ENCODE results near the gene EML6. TPM values are rescaled to one million over a fixed set of nuclear protein-coding genes. Genes with fewer than 3 reads are reported as not detected.

EML6 gene
- total and polyA plus RNA-seq, 2 of the 8 experiments (the other 6 are each of a cell fraction or from before 2014, with no cell fraction given): 1.2 to 1.6 TPM

- no peak overlapping the region for H2BK5ac ChIP-seq (ENCODE audit: low read depth, low read length)
- no peak overlapping the region for H3K23ac ChIP-seq (ENCODE audit: insufficient read length)
- H4K8ac ChIP-seq (ENCODE audit: extremely low read depth, insufficient read depth, low read length): no peak overlapping the region
- H3K4me2 ChIP-seq (ENCODE audit: insufficient read depth in 1 of 2, low read depth in 2 of 2, low read length in 2 of 2): no peak overlapping the region
- H2BK20ac ChIP-seq (ENCODE audit: low read length): no peak overlapping the region
- H3K27ac ChIP-seq (ENCODE audit: low read depth, low read length): no peak overlapping the region
- H4K91ac ChIP-seq (replicated peaks; ENCODE audit: insufficient read length, low read length): no peak overlapping the region
- H3K79me1 ChIP-seq (ENCODE audit: low read depth, low read length): no peaks in the 10 kb centered on the region
- no peak overlapping the region for H3K18ac ChIP-seq (ENCODE audit: extremely low read depth, low read length)
- peaks cover 0 to 8% (median under 1%) of the 10 kb centered on the region in 4 experiments; a peak in 4 of 7 replicates for H3K4me1 ChIP-seq (replicated peaks in 1 of 4; ENCODE audit: control insufficient read depth in 3 of 4, insufficient read depth in 4 of 4, low read length in 3 of 4)
- WGBS, 2 experiments (ENCODE audit: extremely low coverage in 1 of 2, insufficient coverage in 1 of 2, insufficient read length in 1 of 2, insufficient replicate concordance in 2 of 2, low coverage in 1 of 2, low lambda C conversion rate in 2 of 2, missing lambda C conversion rate in 1 of 2): 92% methylated on average over 6 of the region's 6 CpGs; no CpG with 5 or more reads in 1 of the 2 experiments
- no peak overlapping the region for H2BK15ac ChIP-seq (ENCODE audit: low read length)
- peaks cover 8% of the 10 kb centered on the region; the same call in 1 of the 2 replicates for H3K23me2 ChIP-seq (ENCODE audit: low read depth, low read length)
- FAIRE-seq (no peak), DNase-seq (ENCODE audit: low read depth in 1 of 2, low spot score in 2 of 2) (no peak)
- no peaks in the 10 kb centered on the region for H3K36me3 ChIP-seq (ENCODE audit: control insufficient read depth in 2 of 4, insufficient read depth in 4 of 4, low read length in 3 of 4)
- no peak overlapping the region for H2AFZ ChIP-seq (ENCODE audit: low read length)
- H4K5ac ChIP-seq (ENCODE audit: insufficient read length, low read depth, low read length): no peak overlapping the region
- no peaks in the 10 kb centered on the region for H3K9me3 ChIP-seq (ENCODE audit: insufficient read depth in 2 of 2, low read depth in 1 of 2, low read length in 1 of 2)
- H2BK12ac ChIP-seq (ENCODE audit: low read depth, low read length): no peak overlapping the region
- no peak overlapping the region for H2BK120ac ChIP-seq (replicated peaks; ENCODE audit: low read depth, low read length)
- no peaks in the 10 kb centered on the region for H3K79me2 ChIP-seq (ENCODE audit: control insufficient read depth in 1 of 2, insufficient read depth in 2 of 2, low read length in 2 of 2)
- no peak overlapping the region for H3K4ac ChIP-seq (replicated peaks; ENCODE audit: insufficient read length, low read depth, low read length)
- no peak overlapping the region for H3K9ac ChIP-seq (replicated peaks in 1 of 4; ENCODE audit: extremely low read depth in 1 of 4, low read depth in 3 of 4, low read length in 3 of 4)
- no peak overlapping the region for H2AK5ac ChIP-seq (ENCODE audit: low read depth, low read length)
- ChIA-PET POLR2A (ENCODE audit: partially characterized antibody) (interaction anchor here (1.2 kb wide), 1 partner anchor 11 kb away, joined by 3 read pairs; the partner anchor contains the start of gene EML6), CTCF (ENCODE audit: partially characterized antibody) (no interaction called here)
- no peak overlapping the region for H3K4me3 ChIP-seq (ENCODE audit: extremely low read depth in 1 of 4, insufficient read depth in 2 of 4, low read depth in 3 of 4, low read length in 4 of 4)
- peaks cover 0 to 9% (median 5%) of the 10 kb centered on the region in 4 experiments; a peak in 4 of 7 replicates for H3K27me3 ChIP-seq (replicated peaks in 1 of 4; ENCODE audit: control insufficient read depth in 3 of 4, extremely low read depth in 1 of 4, insufficient read depth in 3 of 4, low read length in 3 of 4)
- no peak overlapping the region for H3K14ac ChIP-seq (ENCODE audit: insufficient read length)
- H4K20me1 ChIP-seq (replicated peaks in 1 of 2; ENCODE audit: control insufficient read depth in 1 of 2, insufficient read depth in 2 of 2, low read length in 2 of 2): no peaks in the 10 kb centered on the region
- no peak overlapping the region for H3K56ac ChIP-seq (replicated peaks; ENCODE audit: insufficient read length, low read depth, low read length)
- TF ChIP-seq MAFK (IDR thresholded peaks at IDR 0.05; ENCODE audit: low read depth, low read length): no peak
- TF ChIP-seq POLR2AphosphoS5 (IDR thresholded peaks at IDR 0.05; ENCODE audit: low read depth, low read length): no peak
- TF ChIP-seq, protein P1, sequence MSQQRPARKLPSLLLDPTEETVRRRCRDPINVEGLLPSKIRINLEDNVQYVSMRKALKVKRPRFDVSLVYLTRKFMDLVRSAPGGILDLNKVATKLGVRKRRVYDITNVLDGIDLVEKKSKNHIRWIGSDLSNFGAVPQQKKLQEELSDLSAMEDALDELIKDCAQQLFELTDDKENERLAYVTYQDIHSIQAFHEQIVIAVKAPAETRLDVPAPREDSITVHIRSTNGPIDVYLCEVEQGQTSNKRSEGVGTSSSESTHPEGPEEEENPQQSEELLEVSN (IDR thresholded peaks at IDR 0.05): no peak
- no peak for TF ChIP-seq NANOG (IDR thresholded peaks at IDR 0.05; ENCODE audit: insufficient read depth, low read depth, low read length, poor library complexity, severe bottlenecking)
- TF ChIP-seq, protein P2, sequence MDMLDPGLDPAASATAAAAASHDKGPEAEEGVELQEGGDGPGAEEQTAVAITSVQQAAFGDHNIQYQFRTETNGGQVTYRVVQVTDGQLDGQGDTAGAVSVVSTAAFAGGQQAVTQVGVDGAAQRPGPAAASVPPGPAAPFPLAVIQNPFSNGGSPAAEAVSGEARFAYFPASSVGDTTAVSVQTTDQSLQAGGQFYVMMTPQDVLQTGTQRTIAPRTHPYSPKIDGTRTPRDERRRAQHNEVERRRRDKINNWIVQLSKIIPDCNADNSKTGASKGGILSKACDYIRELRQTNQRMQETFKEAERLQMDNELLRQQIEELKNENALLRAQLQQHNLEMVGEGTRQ (IDR thresholded peaks at IDR 0.05; ENCODE audit: low read length): no peak
- TF ChIP-seq EZH2 (IDR thresholded peaks at IDR 0.05; ENCODE audit: low read depth, low read length, severe bottlenecking): no peak
- no peak for TF ChIP-seq RBBP5 (IDR thresholded peaks at IDR 0.05; ENCODE audit: borderline replicate concordance, low read depth, low read length)
- no peak for TF ChIP-seq JUND (IDR thresholded peaks at IDR 0.05; ENCODE audit: low read length)
- TF ChIP-seq POLR2A (IDR thresholded peaks at IDR 0.05; ENCODE audit: control extremely low read depth in 1 of 2, low read depth in 2 of 2, low read length in 2 of 2): no peak
- no peak for TF ChIP-seq SIN3A (conservative IDR thresholded peaks at IDR 0.05 in 1 of 2, IDR thresholded peaks at IDR 0.05 in 1 of 2; ENCODE audit: low read depth in 1 of 2, low read length in 2 of 2)
- TF ChIP-seq SRF (IDR thresholded peaks at IDR 0.05; ENCODE audit: low read depth, low read length): no peak
- TF ChIP-seq CBX8 (IDR thresholded peaks at IDR 0.05; ENCODE audit: borderline replicate concordance, low read depth, low read length): no peak
- TF ChIP-seq RFX5 (IDR thresholded peaks at IDR 0.05; ENCODE audit: borderline replicate concordance, low read depth, low read length): no peak
These were observed 10.9 kb upstream of the EML6 start for GRCh38 chr2:54712516-54712915.
